Ovary (tissue), 9 donors: ENCODE results near the gene DDX47. TPM values are rescaled to one million over a fixed set of nuclear protein-coding genes. Genes with fewer than 3 reads are reported as not detected.

Experiments used
- DNase-seq, 5 donors: peaks; one replicate each; pipeline ENCODE4 v3.0.0-alpha.2; 2019 to 2020
- H3K27ac ChIP-seq, 2 donors: fragments of 200-600 bp; one replicate each; pipeline versions ENCODE4 v1.5.1 to v1.8.0; 2019 to 2022
- H3K27me3 ChIP-seq: fragments of 200-600 bp; one replicate; pipeline ENCODE4 v1.8.0; 2022
- H3K36me3 ChIP-seq: fragments of 200-600 bp; sonication (generic); one replicate; pipeline ENCODE4 v1.5.1; 2019
- H3K4me1 ChIP-seq: one replicate; pipeline ENCODE4 v1.8.1; 2013; ENCODE audit warnings: mild to moderate bottlenecking, moderate library complexity; ENCODE audit not compliant: insufficient read depth
- H3K4me3 ChIP-seq: fragments of 200-600 bp; sonication (generic); one replicate; pipeline ENCODE4 v1.5.1; 2017
- H3K9me3 ChIP-seq, 2 donors: fragments of 200-600 bp in 1 of 2; sonication (generic) in 1 of 2; one replicate each; pipeline versions ENCODE4 v1.5.1 to v1.8.1; 2013 to 2019; ENCODE audit warnings: mild to moderate bottlenecking in 1 of 2, moderate library complexity in 1 of 2
- CTCF ChIP-seq, 3 donors: fragments of 450-650 bp in 2 of 3; fragments of 200-600 bp in 1 of 3; IDR thresholded peaks; one replicate each; pipeline versions ENCODE4 v1.5.1 to v1.8.0; 2016 to 2022; ENCODE audit warnings: antibody characterized with exemption in 3 of 3, mild to moderate bottlenecking in 1 of 3
- EP300 ChIP-seq: sonication (generic); formaldehyde crosslinking; IDR thresholded peaks from one replicate; pipeline ENCODE4 v1.6.1; 2017; ENCODE audit warnings: antibody characterized with exemption
- POLR2A ChIP-seq: fragments of 450-650 bp; IDR thresholded peaks from one replicate; pipeline ENCODE4 v1.6.1; 2017; ENCODE audit warnings: antibody characterized with exemption, mild to moderate bottlenecking, moderate library complexity
- WGBS, 3 donors: extraction: QIAGEN DNeasy Blood & Tissue Kit in 1 of 3; methylation state at CpG; one replicate each; pipeline versions ENCODE4 v1.1.5 to v1.1.7; 2013 to 2017; 5-methylcytosine and 5-hydroxymethylcytosine counted together
- intact Hi-C, 4 donors: fragments of 100-400 bp; cut with DNase I; formaldehyde crosslinking; loops; one replicate each; pipeline versions ENCODE4 v1.11.0 to v1.15.1; 2022 to 2023
- polyA plus RNA-seq, 2 donors: library from polyadenylated mRNA; stranded (reverse); fragments of 200-250 nt in 1 of 2; fragments of 350-450 nt in 1 of 2; fragmentation: Illumina TruSeq in 1 of 2; extraction: RNeasy Lipid Tissue Mini Kit (QIAGEN cat#74804) in 1 of 2; gene quantifications; one replicate each; pipeline ENCODE4 v1.2.3, GENCODE V29; 2013 to 2014
- total RNA-seq, 7 donors: library from RNA; depleted of rRNA in 2 of 7; stranded (reverse); fragments of >200 nt in 2 of 7; fragmentation: NEBNext Ultra II Directional in 3 of 7; extraction: Animal tissue kit (Norgen Biotek cat#: 25700) in 3 of 7; gene quantifications; one replicate each; pipeline versions ENCODE4 v1.1.0 to v1.2.4, GENCODE V29; 2016 to 2023
- donor health status: DM: no; HTN: no; CAD: no; lungs with moderate emphysema.
- donor health status: DM: no; HTN: no; CAD: no.
- donor health status: Bipolar disorder and iron deficiency.
- donor health status: DM: yes; HTN: yes; CAD: no.
- donor health status: DM: no; HTN: no; CAD: no.
- donor health status: DM: yes; HTN: yes; CAD: no.

DDX47 gene
- total and polyA plus RNA-seq, 9 donors = 38.6 to 71.7 (median 52.3) TPM

GRCh38 chr12:12810553-12811021 is 2.6 kb upstream of the DDX47 start:
- Histone ChIP-seq H3K36me3 (no peaks in the 10 kb centered on the region), H3K4me3 (no peak overlapping the region), H3K4me1 (peaks cover 12% of the 10 kb centered on the region), H3K27ac (no peak overlapping the region), H3K27me3 (no peaks in the 10 kb centered on the region), H3K9me3 (no peaks in the 10 kb centered on the region)
- no peak for TF ChIP-seq CTCF (IDR thresholded peaks at IDR 0.05)
- TF ChIP-seq EP300 = no peak
- no peak for TF ChIP-seq POLR2A
- 63 to 73% (median 70%) methylated on average over 10 of the region's 10 CpGs for WGBS, 3 donors
- intact Hi-C loops = no loop called here
- no peak for DNase-seq

DNA sequence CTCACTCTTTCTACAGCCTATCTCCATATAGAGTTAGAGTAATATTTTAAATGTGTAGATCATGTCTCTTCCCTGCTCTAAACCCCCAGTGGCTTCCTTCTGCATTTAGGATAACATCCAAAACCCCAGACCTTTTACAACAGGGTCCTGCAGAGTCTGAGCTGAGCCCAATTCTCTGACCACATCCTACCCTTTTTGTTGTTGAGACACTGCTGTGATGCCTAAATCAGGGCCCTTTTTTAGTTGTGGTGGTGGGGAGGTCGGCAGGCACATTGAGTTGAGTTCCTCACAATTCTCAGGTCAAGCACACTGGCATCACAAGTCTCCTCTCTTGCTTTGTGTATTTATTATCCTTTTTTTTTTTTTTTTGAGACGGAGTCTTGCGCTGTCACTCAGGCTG is 1.8 kb upstream of the DDX47 start:
- no peak for DNase-seq
- Histone ChIP-seq H3K27me3 (no peaks in the 10 kb centered on the region), H3K27ac (no peak overlapping the region), H3K36me3 (no peaks in the 10 kb centered on the region), H3K4me1 (peaks cover 12% of the 10 kb centered on the region), H3K9me3 (no peaks in the 10 kb centered on the region), H3K4me3 (no peak overlapping the region)
- 83 to 94% (median 93%) methylated on average over 3 of the region's 3 CpGs for WGBS, 3 donors
- TF ChIP-seq POLR2A (no peak), EP300 (no peak), CTCF (IDR thresholded peaks at IDR 0.05) (no peak)
- intact Hi-C loops = no loop called here

- peaks cover 12% of the 10 kb centered on the region for H3K4me1 ChIP-seq
- TF ChIP-seq CTCF (IDR thresholded peaks at IDR 0.05) = no peak
- H3K9me3 ChIP-seq = no peaks in the 10 kb centered on the region
- DNase-seq = no peak
- no peak overlapping the region for H3K4me3 ChIP-seq
- intact Hi-C loops = no loop called here
- WGBS, 3 donors = 94 to 97% (median 94%) methylated on average over 5 of the region's 5 CpGs
- no peak overlapping the region for H3K27ac ChIP-seq
- H3K27me3 ChIP-seq = no peaks in the 10 kb centered on the region
- no peaks in the 10 kb centered on the region for H3K36me3 ChIP-seq
These were observed 972 bp upstream of the DDX47 start for GRCh38 chr12:12812174-12812573.

DNA sequence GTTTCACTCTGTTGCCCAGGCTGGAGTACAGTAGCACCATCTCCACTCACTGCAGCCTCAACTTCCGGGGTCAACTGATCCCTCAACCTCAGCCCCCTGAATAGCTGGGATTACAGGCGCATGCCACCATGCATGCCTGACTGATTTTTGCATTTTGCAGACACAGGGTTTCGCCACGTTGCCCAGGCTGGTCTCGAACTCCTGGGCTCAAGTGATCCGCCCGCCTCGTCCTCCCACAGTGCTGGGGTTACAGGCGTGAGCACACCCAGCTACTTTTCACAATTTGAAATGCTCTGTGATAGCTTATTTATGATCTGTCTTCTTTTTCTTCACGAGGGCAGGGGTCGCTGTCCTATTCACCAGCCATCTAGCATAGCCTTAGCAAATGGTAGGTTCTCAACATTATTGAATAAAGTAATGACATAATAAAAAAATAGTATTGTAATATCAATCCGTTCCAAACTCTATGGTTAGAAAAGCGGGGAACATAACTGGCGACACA is 477 bp upstream of the DDX47 start:
- DNase-seq = peak in 1 of 5 donors; percentile 37
- intact Hi-C loops = no loop called here
- WGBS, 3 donors = 67 to 73% (median 71%) methylated on average over 14 of the region's 14 CpGs
- peaks cover 12% of the 10 kb centered on the region for H3K4me1 ChIP-seq
- H3K36me3 ChIP-seq = no peaks in the 10 kb centered on the region
- TF ChIP-seq EP300 (no peak), POLR2A (no peak), CTCF (IDR thresholded peaks at IDR 0.05) (no peak)
- H3K9me3 ChIP-seq = no peaks in the 10 kb centered on the region
- H3K4me3 ChIP-seq = no peak overlapping the region
- H3K27me3 ChIP-seq = no peaks in the 10 kb centered on the region
- no peak overlapping the region for H3K27ac ChIP-seq
